H1 (cell line): ENCODE measurements around the gene PFKP. TPM values are rescaled to one million over a fixed set of nuclear protein-coding genes. Genes with fewer than 3 reads are reported as not detected.

Experiments used
- CTCF ChIA-PET: fragments of 300-600 bp; sonication (Branson Sonifier 250); formaldehyde crosslinking; loops from one replicate; lab custom pipeline; 2021; ENCODE audit not compliant: partially characterized antibody; lab: Charles Lee
- POLR2A ChIA-PET: fragments of 300-600 bp; sonication (Branson Sonifier 250); formaldehyde crosslinking; loops from one replicate; lab custom pipeline; 2021; ENCODE audit warnings: inconsistent platforms; ENCODE audit not compliant: partially characterized antibody; lab: Charles Lee
- DNase-seq, 2 experiments: peaks; one replicate each; pipeline versions ENCODE4 v3.0.0 to v3.0.0-alpha.2; 2010 to 2022; ENCODE audit warnings: low spot score in 2 of 2, low read depth in 1 of 2, mixed read lengths in 1 of 2
- FAIRE-seq: peaks from 2 replicates; lab custom pipeline; 2011; peaks lifted over from hg19 to GRCh38; lab: Jason Lieb, UNC
- H2AFZ ChIP-seq: 2 replicates; pipeline ENCODE4 v1.8.1; 2012; ENCODE audit warnings: low read length, inconsistent platforms
- H2AK5ac ChIP-seq: 2 replicates; pipeline ENCODE4 v1.6.1; 2013; ENCODE audit warnings: low read depth, low read length
- H2BK120ac ChIP-seq: replicated peaks from 2 replicates; pipeline ENCODE3; 2013; ENCODE audit warnings: low read depth, low read length, inconsistent platforms
- H2BK12ac ChIP-seq: 2 replicates; pipeline ENCODE4 v1.6.1; 2013; ENCODE audit warnings: low read depth, low read length
- H2BK15ac ChIP-seq: 2 replicates; pipeline ENCODE4 v1.6.1; 2013; ENCODE audit warnings: low read length
- H2BK20ac ChIP-seq: 2 replicates; pipeline ENCODE4 v1.6.1; 2013; ENCODE audit warnings: low read length
- H2BK5ac ChIP-seq: 2 replicates; pipeline ENCODE4 v1.6.1; 2013; ENCODE audit warnings: low read depth, low read length
- H3K14ac ChIP-seq: 2 replicates; pipeline ENCODE4 v1.6.1; 2013; ENCODE audit warnings: inconsistent platforms; ENCODE audit not compliant: insufficient read length
- H3K18ac ChIP-seq: 2 replicates; pipeline ENCODE4 v1.6.1; 2013; ENCODE audit warnings: low read length; ENCODE audit errors: extremely low read depth
- H3K23ac ChIP-seq: 2 replicates; pipeline ENCODE4 v1.6.1; 2013; ENCODE audit warnings: inconsistent platforms; ENCODE audit not compliant: insufficient read length
- H3K23me2 ChIP-seq: 2 replicates; pipeline ENCODE4 v1.6.1; 2013; ENCODE audit warnings: low read depth, low read length
- H3K27ac ChIP-seq: 2 replicates; pipeline ENCODE4 v1.6.1; 2011; ENCODE audit warnings: low read depth, low read length, inconsistent platforms
- H3K27me3 ChIP-seq, 4 experiments: replicated peaks in 1 of 4; 1 replicate in 1 of 4; 2 replicates in 3 of 4; pipeline versions ENCODE4 v1.6.1 to v1.8.1; 2011 to 2013; ENCODE audit warnings: low read length in 3 of 4, mild to moderate bottlenecking in 3 of 4, inconsistent platforms in 2 of 4, mixed read lengths in 2 of 4, moderate library complexity in 1 of 4; ENCODE audit not compliant: control insufficient read depth in 3 of 4, insufficient read depth in 3 of 4; ENCODE audit errors: extremely low read depth in 1 of 4
- H3K36me3 ChIP-seq, 4 experiments: 2 replicates each; pipeline versions ENCODE4 v1.6.1 to v1.8.1; 2011 to 2013; ENCODE audit warnings: mild to moderate bottlenecking in 4 of 4, low read length in 3 of 4, moderate library complexity in 2 of 4, control low read depth in 1 of 4, inconsistent platforms in 1 of 4; ENCODE audit not compliant: insufficient read depth in 4 of 4, control insufficient read depth in 2 of 4
- H3K4ac ChIP-seq: replicated peaks from 2 replicates; pipeline ENCODE3; 2013; ENCODE audit warnings: low read length, low read depth, mixed read lengths, inconsistent platforms; ENCODE audit not compliant: insufficient read length
- H3K4me1 ChIP-seq, 4 experiments: replicated peaks in 1 of 4; 1 replicate in 1 of 4; 2 replicates in 3 of 4; pipeline versions ENCODE4 v1.6.1 to v1.8.1; 2011 to 2013; ENCODE audit warnings: low read length in 3 of 4, inconsistent platforms in 2 of 4, mixed read lengths in 1 of 4; ENCODE audit not compliant: insufficient read depth in 4 of 4, control insufficient read depth in 3 of 4
- H3K4me2 ChIP-seq, 2 experiments: 2 replicates each; pipeline versions ENCODE4 v1.6.1 to v1.8.1; 2011 to 2013; ENCODE audit warnings: low read depth in 2 of 2, low read length in 2 of 2, control low read depth in 1 of 2, inconsistent platforms in 1 of 2, mild to moderate bottlenecking in 1 of 2; ENCODE audit not compliant: insufficient read depth in 1 of 2
- H3K4me3 ChIP-seq, 4 experiments: fragments of 200-600, 300-600 bp in 1 of 4; sonication (generic), shearing (Covaris generic), sonication (Bioruptor Twin) in 1 of 4; 2 replicates each; pipeline versions ENCODE4 v1.5.1 to v1.8.1; 2011 to 2016; ENCODE audit warnings: low read length in 4 of 4, low read depth in 3 of 4, control low read depth in 2 of 4, inconsistent platforms in 2 of 4, mild to moderate bottlenecking in 2 of 4, mixed read lengths in 1 of 4, moderate library complexity in 1 of 4; ENCODE audit not compliant: insufficient read depth in 2 of 4; ENCODE audit errors: extremely low read depth in 1 of 4
- H3K56ac ChIP-seq: replicated peaks from 2 replicates; pipeline ENCODE3; 2013; ENCODE audit warnings: low read depth, mild to moderate bottlenecking, mixed read lengths, low read length, inconsistent platforms; ENCODE audit not compliant: insufficient read length
- H3K79me1 ChIP-seq: 2 replicates; pipeline ENCODE4 v1.6.1; 2013; ENCODE audit warnings: low read depth, low read length, control low read depth
- H3K79me2 ChIP-seq, 2 experiments: 2 replicates each; pipeline versions ENCODE4 v1.6.1 to v1.8.1; 2012 to 2013; ENCODE audit warnings: low read length in 2 of 2, mild to moderate bottlenecking in 2 of 2, inconsistent platforms in 1 of 2; ENCODE audit not compliant: insufficient read depth in 2 of 2, control insufficient read depth in 1 of 2
- H3K9ac ChIP-seq, 4 experiments: replicated peaks in 1 of 4; 1 replicate in 1 of 4; 2 replicates in 3 of 4; pipeline versions ENCODE4 v1.6.1 to v1.8.1; 2011 to 2013; ENCODE audit warnings: low read depth in 3 of 4, low read length in 3 of 4, control low read depth in 2 of 4, mild to moderate bottlenecking in 2 of 4, moderate library complexity in 2 of 4, inconsistent platforms in 1 of 4; ENCODE audit errors: extremely low read depth in 1 of 4
- H3K9me3 ChIP-seq, 2 experiments: 2 replicates each; pipeline versions ENCODE4 v1.6.1 to v1.8.1; 2012 to 2013; ENCODE audit warnings: mild to moderate bottlenecking in 2 of 2, moderate library complexity in 2 of 2, control low read depth in 1 of 2, inconsistent platforms in 1 of 2, low read depth in 1 of 2, low read length in 1 of 2, mixed read lengths in 1 of 2; ENCODE audit not compliant: insufficient read depth in 2 of 2
- H4K20me1 ChIP-seq, 2 experiments: replicated peaks in 1 of 2; 2 replicates each; pipeline versions ENCODE3 to v1.8.1; 2011 to 2013; ENCODE audit warnings: inconsistent platforms in 2 of 2, low read length in 2 of 2, mild to moderate bottlenecking in 1 of 2; ENCODE audit not compliant: insufficient read depth in 2 of 2, control insufficient read depth in 1 of 2
- H4K5ac ChIP-seq: 2 replicates; pipeline ENCODE4 v1.6.1; 2013; ENCODE audit warnings: low read length, low read depth, mixed read lengths, inconsistent platforms; ENCODE audit not compliant: insufficient read length
- H4K8ac ChIP-seq: 2 replicates; pipeline ENCODE4 v1.8.0; 2013; ENCODE audit warnings: mild to moderate bottlenecking, moderate library complexity, low read length, inconsistent platforms; ENCODE audit not compliant: insufficient read depth; ENCODE audit errors: extremely low read depth
- H4K91ac ChIP-seq: replicated peaks from 2 replicates; pipeline ENCODE3; 2013; ENCODE audit warnings: low read length, mixed read lengths, inconsistent platforms; ENCODE audit not compliant: insufficient read length
- CHD2 ChIP-seq: IDR thresholded peaks from 2 replicates; pipeline ENCODE4 v1.6.1; 2012; ENCODE audit warnings: low read length, improper control_type of control experiment
- EGR1 ChIP-seq: IDR thresholded peaks from 2 replicates; pipeline ENCODE4 v1.6.1; 2011; ENCODE audit warnings: low read depth, low read length, borderline replicate concordance
- FOSL1 ChIP-seq: IDR thresholded peaks from 2 replicates; pipeline ENCODE4 v1.6.1; 2011; ENCODE audit warnings: mild to moderate bottlenecking, low read depth, low read length, moderate library complexity; ENCODE audit not compliant: insufficient read depth
- KDM1A ChIP-seq: fragments of 200-600, 300-600 bp; sonication (generic); IDR thresholded peaks from 2 replicates; pipeline ENCODE4 v1.7.1; 2016; ENCODE audit warnings: mild to moderate bottlenecking, low read length, borderline replicate concordance
- NRF1 ChIP-seq: IDR thresholded peaks from 2 replicates; pipeline ENCODE4 v1.6.1; 2011; ENCODE audit warnings: mild to moderate bottlenecking, low read depth, low read length, improper control_type of control experiment
- POLR2AphosphoS5 ChIP-seq: IDR thresholded peaks from 2 replicates; pipeline ENCODE4 v1.6.1; 2011; ENCODE audit warnings: low read depth, low read length
- POU5F1 ChIP-seq: IDR thresholded peaks from 2 replicates; pipeline ENCODE4 v1.6.1; 2011; ENCODE audit warnings: low read depth, mild to moderate bottlenecking, low read length, moderate library complexity
- RNF2 ChIP-seq: fragments of 200-900, 300-1000 bp; sonication (generic); IDR thresholded peaks from 2 replicates; pipeline ENCODE4 v1.7.1; 2016; ENCODE audit warnings: borderline replicate concordance, low read depth, mild to moderate bottlenecking, antibody characterized with exemption, low read length; ENCODE audit not compliant: poor library complexity, severe bottlenecking; ENCODE audit errors: missing control alignments
- TAF1 ChIP-seq: IDR thresholded peaks from 2 replicates; pipeline ENCODE4 v1.6.1; 2011; ENCODE audit warnings: mild to moderate bottlenecking, low read depth, low read length
- USF2 ChIP-seq: IDR thresholded peaks from 2 replicates; pipeline ENCODE4 v1.6.1; 2011; ENCODE audit warnings: low read length, improper control_type of control experiment
- WGBS, 2 experiments: shearing (Covaris generic) in 1 of 2; methylation state at CpG; one replicate each; pipeline versions ENCODE4 v1.1.6 to v1.1.7; 2013 to 2015; ENCODE audit warnings: low lambda C conversion rate in 2 of 2, mixed read lengths in 2 of 2, inconsistent platforms in 1 of 2, low coverage in 1 of 2, missing lambda C conversion rate in 1 of 2; ENCODE audit not compliant: insufficient replicate concordance in 2 of 2, insufficient coverage in 1 of 2, insufficient read length in 1 of 2; ENCODE audit errors: extremely low coverage in 1 of 2, missing lambda C conversion rate in 1 of 2; 5-methylcytosine and 5-hydroxymethylcytosine counted together
- polyA plus RNA-seq, 7 experiments: library from polyadenylated mRNA; depleted of rRNA in 3 of 7; stranded (reverse) in 5 of 7; unstranded in 2 of 7; fragments of >200 nt in 5 of 7; fragments of 200-250 nt in 2 of 7; gene quantifications; 1 replicate in 5 of 7; 2 replicates in 1 of 7; 4 replicates in 1 of 7; pipeline versions ENCODE4 v1.2.1 to v1.2.3, GENCODE V29; 2011 to 2013; ENCODE audit warnings: missing spikeins in 2 of 7, mixed read lengths in 2 of 7
- total RNA-seq: library from RNA; stranded (reverse); fragmentation: NEBNext Ultra II Directional; extraction: Animal tissue kit (Norgen Biotek cat#: 25700); gene quantifications from 2 replicates; pipeline ENCODE4 v1.2.1, GENCODE V29; 2021
- TF ChIP-seq, protein P1 (sequence below), 3 experiments: IDR thresholded peaks; 1 replicate in 2 of 3; 2 replicates in 1 of 3; pipeline versions ENCODE4 v1.5.1 to v1.6.1; 2011; ENCODE audit warnings: low read length in 3 of 3, mild to moderate bottlenecking in 3 of 3, inconsistent platforms in 2 of 3, low read depth in 1 of 3, moderate library complexity in 1 of 3; ENCODE audit not compliant: insufficient read depth in 1 of 3; ENCODE audit errors: control extremely low read depth in 1 of 3

The PFKP gene
- total and polyA plus RNA-seq, 2 of the 8 experiments (the other 6 are each of a cell fraction or from before 2014, with no cell fraction given) = 51.2 to 128 TPM

DNA sequence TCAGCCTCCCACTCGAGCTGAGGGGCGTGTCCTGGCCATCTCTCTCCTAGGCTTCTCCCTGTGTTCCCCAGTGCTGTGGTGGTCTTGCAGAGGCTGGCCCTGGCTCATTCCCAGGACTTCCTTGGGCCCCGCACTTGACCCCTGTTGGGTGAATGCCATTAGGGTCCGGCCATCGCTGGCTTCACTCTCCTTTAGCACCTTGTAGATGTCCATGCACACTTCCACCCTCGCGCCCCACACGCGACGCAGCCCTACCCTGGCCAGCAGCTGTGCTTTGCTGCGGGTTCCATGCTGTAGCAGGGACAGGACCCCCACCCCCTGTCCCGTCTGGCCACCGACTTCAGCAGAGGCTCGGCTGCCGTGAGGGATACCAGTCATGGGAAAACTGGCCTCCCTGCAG lies 58.9 kb downstream of the PFKP start:
- Histone ChIP-seq H3K79me1 (no peaks in the 10 kb centered on the region; the same call in 1 of the 2 replicates), H3K36me3 (peaks cover 6 to 67% (median 42%) of the 10 kb centered on the region in 4 experiments; a peak in 7 of 8 replicates), H3K14ac (no peak overlapping the region), H4K20me1 (peaks cover 5 to 6% of the 10 kb centered on the region in 2 experiments), H3K79me2 (no peaks in the 10 kb centered on the region), H4K5ac (no peak overlapping the region), H4K91ac (no peak overlapping the region), H3K56ac (no peak overlapping the region), H3K9ac (no peak overlapping the region), H3K4me2 (no peak overlapping the region), H2AK5ac (no peak overlapping the region), H2AFZ (no peak overlapping the region), H3K27me3 (no peaks in the 10 kb centered on the region), H2BK15ac (no peak overlapping the region), H3K23ac (no peak overlapping the region), H3K9me3 (no peaks in the 10 kb centered on the region; a peak in 1 of 4 replicates), H3K4me3 (no peak overlapping the region), H2BK12ac (no peak overlapping the region), H3K4me1 (no peaks in the 10 kb centered on the region), H4K8ac (no peak overlapping the region), H3K18ac (no peak overlapping the region), H2BK120ac (no peak overlapping the region), H3K27ac (no peak overlapping the region), H2BK20ac (no peak overlapping the region), H3K4ac (no peak overlapping the region), H3K23me2 (no peaks in the 10 kb centered on the region), H2BK5ac (no peak overlapping the region)
- WGBS, 2 experiments = 93% methylated on average over 15 of the region's 15 CpGs; no CpG with 5 or more reads in 1 of the 2 experiments
- DNase-seq = no peak
- ChIA-PET POLR2A (no interaction called here), CTCF (no interaction called here)
- no peak for FAIRE-seq
- TF ChIP-seq USF2 = no peak
- no peak for TF ChIP-seq EGR1
- TF ChIP-seq NRF1 = no peak
- no peak for TF ChIP-seq POLR2AphosphoS5
- no peak for TF ChIP-seq FOSL1
- no peak for TF ChIP-seq CHD2
- TF ChIP-seq, protein P1, sequence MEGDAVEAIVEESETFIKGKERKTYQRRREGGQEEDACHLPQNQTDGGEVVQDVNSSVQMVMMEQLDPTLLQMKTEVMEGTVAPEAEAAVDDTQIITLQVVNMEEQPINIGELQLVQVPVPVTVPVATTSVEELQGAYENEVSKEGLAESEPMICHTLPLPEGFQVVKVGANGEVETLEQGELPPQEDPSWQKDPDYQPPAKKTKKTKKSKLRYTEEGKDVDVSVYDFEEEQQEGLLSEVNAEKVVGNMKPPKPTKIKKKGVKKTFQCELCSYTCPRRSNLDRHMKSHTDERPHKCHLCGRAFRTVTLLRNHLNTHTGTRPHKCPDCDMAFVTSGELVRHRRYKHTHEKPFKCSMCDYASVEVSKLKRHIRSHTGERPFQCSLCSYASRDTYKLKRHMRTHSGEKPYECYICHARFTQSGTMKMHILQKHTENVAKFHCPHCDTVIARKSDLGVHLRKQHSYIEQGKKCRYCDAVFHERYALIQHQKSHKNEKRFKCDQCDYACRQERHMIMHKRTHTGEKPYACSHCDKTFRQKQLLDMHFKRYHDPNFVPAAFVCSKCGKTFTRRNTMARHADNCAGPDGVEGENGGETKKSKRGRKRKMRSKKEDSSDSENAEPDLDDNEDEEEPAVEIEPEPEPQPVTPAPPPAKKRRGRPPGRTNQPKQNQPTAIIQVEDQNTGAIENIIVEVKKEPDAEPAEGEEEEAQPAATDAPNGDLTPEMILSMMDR (IDR thresholded peaks at IDR 0.05; ENCODE audit: control extremely low read depth in 1 of 3, insufficient read depth in 1 of 3, low read depth in 1 of 3, low read length in 3 of 3) = no peak
- no peak for TF ChIP-seq POU5F1
- TF ChIP-seq RNF2 = no peak
- TF ChIP-seq TAF1 = no peak
- no peak for TF ChIP-seq KDM1A
